KMS-11 (cell line): ENCODE results near the gene HS3ST3B1.

ENCODE experiments used
- H2AFZ ChIP-seq: fragments of 200-600 bp; sonication (generic); 2 replicates; pipeline ENCODE4 v1.6.1; 2016; ENCODE audit warnings: antibody characterized with exemption, mixed run types, low read depth
- H3K27ac ChIP-seq: fragments of 200-600 bp; sonication (generic); 2 replicates; pipeline ENCODE4 v1.6.1; 2016; ENCODE audit warnings: mild to moderate bottlenecking, mixed run types
- H3K27me3 ChIP-seq: fragments of 200-600 bp; sonication (generic); 2 replicates; pipeline ENCODE4 v1.6.1; 2017; ENCODE audit warnings: mild to moderate bottlenecking, low read depth, mixed run types, moderate library complexity; ENCODE audit not compliant: insufficient read depth
- H3K36me3 ChIP-seq: fragments of 200-600 bp; sonication (generic); 2 replicates; pipeline ENCODE4 v1.6.1; 2017; ENCODE audit warnings: mild to moderate bottlenecking, mixed run types; ENCODE audit not compliant: insufficient read depth
- H3K4me1 ChIP-seq: fragments of 200-600 bp; sonication (generic); 2 replicates; pipeline ENCODE4 v1.6.1; 2016; ENCODE audit warnings: mild to moderate bottlenecking, low read depth, mixed run types; ENCODE audit not compliant: poor library complexity, severe bottlenecking
- H3K4me2 ChIP-seq: fragments of 200-600 bp; sonication (generic); 2 replicates; pipeline ENCODE4 v1.7.0; 2016; ENCODE audit warnings: mild to moderate bottlenecking, mixed run types
- H3K4me3 ChIP-seq: fragments of 200-600 bp; sonication (generic); IDR thresholded peaks from 2 replicates; pipeline ENCODE4 v1.6.1; 2017; ENCODE audit warnings: low read depth, low read length, mixed read lengths; ENCODE audit not compliant: insufficient read depth
- H3K79me2 ChIP-seq: fragments of 200-600 bp; sonication (generic); 2 replicates; pipeline ENCODE4 v1.6.1; 2016; ENCODE audit warnings: low read depth, mixed run types; ENCODE audit not compliant: insufficient read depth
- H3K9ac ChIP-seq: fragments of 200-600 bp; sonication (generic); 2 replicates; pipeline ENCODE4 v1.6.1; 2016; ENCODE audit warnings: mild to moderate bottlenecking, mixed run types
- H4K20me1 ChIP-seq: fragments of 200-600 bp; sonication (generic); 2 replicates; pipeline ENCODE4 v1.6.1; 2016; ENCODE audit warnings: mild to moderate bottlenecking, mixed run types; ENCODE audit not compliant: insufficient read depth
- CTCF ChIP-seq: fragments of 200-600 bp; sonication (generic); conservative IDR thresholded peaks from 2 replicates; pipeline ENCODE4 v1.6.1; 2017; ENCODE audit warnings: low read depth, mild to moderate bottlenecking, antibody characterized with exemption, low read length, moderate library complexity, mixed read lengths

The HS3ST3B1 gene

DNA sequence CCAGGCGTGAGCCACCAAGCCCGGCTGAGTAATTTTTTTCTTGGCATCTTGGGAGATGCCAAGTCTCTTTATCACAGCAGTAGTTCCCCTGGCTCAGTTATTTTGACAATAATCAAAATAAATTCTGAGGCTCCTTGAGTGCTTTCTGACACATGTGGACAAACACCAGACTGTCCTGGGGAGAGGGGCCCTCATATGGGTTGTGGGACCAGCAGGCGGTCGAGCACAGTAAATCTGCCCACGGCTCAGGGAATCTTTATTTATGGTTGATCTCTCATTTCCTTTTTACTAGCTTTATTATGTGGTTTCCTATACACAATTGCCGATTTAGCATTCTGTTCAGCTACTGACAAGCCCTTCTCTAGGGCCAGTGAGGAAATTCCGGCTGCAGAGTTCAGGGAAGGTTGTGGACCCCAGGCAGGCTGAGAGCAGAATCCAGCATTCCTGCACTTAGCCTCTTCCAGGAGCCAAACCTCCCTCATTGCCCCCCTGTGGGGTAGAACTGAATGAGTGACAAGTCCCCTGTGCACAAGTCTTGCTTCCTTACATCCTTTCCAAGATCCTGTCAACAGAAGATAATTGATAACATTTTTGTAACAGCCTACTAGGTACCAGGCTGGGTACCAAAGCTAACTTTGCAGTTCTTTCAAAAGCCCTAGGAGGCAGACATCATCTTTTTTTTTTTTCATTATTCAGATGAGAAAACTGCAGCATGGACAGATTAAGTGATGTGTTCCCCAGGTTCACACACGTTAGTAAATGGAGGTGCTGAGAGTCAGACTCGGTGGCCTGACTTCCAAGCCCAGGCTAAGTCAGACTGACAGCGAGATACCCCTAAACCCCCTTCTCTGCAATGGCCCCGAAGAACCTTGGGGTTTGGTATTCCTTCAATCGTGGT lies 40.2 kb downstream of the HS3ST3B1 start:
- Histone ChIP-seq H3K27me3 (no peaks in the 10 kb centered on the region), H4K20me1 (no peaks in the 10 kb centered on the region), H2AFZ (no peak overlapping the region), H3K4me2 (no peak overlapping the region), H3K36me3 (no peaks in the 10 kb centered on the region), H3K9ac (no peak overlapping the region), H3K4me3 (no peak overlapping the region), H3K27ac (no peak overlapping the region), H3K79me2 (no peaks in the 10 kb centered on the region), H3K4me1 (no peaks in the 10 kb centered on the region)
- no peak for TF ChIP-seq CTCF

DNA sequence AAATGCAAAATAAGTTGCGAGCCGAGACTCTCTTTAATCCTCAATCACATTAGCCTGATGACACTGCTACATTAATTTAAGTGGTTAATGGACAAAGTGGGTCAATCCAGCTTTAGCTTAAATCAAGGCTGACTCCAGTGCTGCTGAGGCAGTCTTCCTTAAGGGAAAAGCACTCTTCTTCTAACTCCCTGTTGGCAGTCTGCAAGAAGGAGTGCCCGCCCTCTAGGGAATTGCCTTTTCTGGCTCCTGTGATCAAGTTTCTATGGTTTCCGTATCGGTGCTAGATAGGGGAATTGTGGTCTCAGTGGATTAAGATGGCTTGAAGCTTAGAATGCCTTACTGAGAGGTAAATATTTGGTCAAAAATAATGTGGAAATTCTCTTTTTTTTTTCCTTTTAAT lies 41.0 kb downstream of the HS3ST3B1 start:
- Histone ChIP-seq H4K20me1 (no peaks in the 10 kb centered on the region), H3K27ac (no peak overlapping the region), H3K4me2 (no peak overlapping the region), H3K79me2 (no peaks in the 10 kb centered on the region), H3K4me1 (no peaks in the 10 kb centered on the region), H2AFZ (no peak overlapping the region), H3K4me3 (no peak overlapping the region), H3K27me3 (no peaks in the 10 kb centered on the region), H3K36me3 (no peaks in the 10 kb centered on the region), H3K9ac (no peak overlapping the region)
- TF ChIP-seq CTCF, result no peak

DNA sequence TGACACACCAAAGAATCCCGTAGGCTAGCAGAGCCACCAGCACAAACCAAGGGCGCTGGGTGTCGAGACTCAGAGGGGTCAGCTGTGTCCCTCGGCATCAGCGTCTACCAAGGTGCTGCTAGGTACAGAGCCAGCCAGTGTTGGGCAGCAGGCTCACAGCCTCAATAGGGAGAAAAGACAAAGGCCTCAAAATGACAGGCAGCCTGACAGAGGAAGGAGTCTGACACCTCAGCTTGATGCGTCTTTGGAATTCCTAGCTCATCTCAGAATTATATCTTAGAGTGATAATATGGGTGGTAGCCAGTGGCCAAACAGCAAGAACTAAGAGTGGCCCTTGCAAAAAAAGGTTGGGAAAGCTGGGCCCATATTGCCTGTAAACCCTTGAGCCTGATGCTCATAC lies 45.9 kb downstream of the HS3ST3B1 start:
- no peak overlapping the region for H3K4me3 ChIP-seq
- no peaks in the 10 kb centered on the region for H3K79me2 ChIP-seq
- no peak overlapping the region for H3K27ac ChIP-seq
- no peaks in the 10 kb centered on the region for H3K27me3 ChIP-seq
- TF ChIP-seq CTCF, result no peak
- H2AFZ ChIP-seq, result no peak overlapping the region
- H3K36me3 ChIP-seq, result no peaks in the 10 kb centered on the region
- H4K20me1 ChIP-seq, result no peaks in the 10 kb centered on the region
- no peak overlapping the region for H3K9ac ChIP-seq
- H3K4me1 ChIP-seq, result peaks cover 6% of the 10 kb centered on the region
- no peak overlapping the region for H3K4me2 ChIP-seq

- H3K79me2 ChIP-seq, result no peaks in the 10 kb centered on the region
- H3K4me2 ChIP-seq, result no peak overlapping the region
- H2AFZ ChIP-seq, result no peak overlapping the region
Measured at GRCh38 chr17:14351493-14351892, 50.6 kb downstream of the HS3ST3B1 start.

More at GRCh38 chr17:14351493-14351892, 50.6 kb downstream of the HS3ST3B1 start:
- Histone ChIP-seq H4K20me1 (no peaks in the 10 kb centered on the region), H3K9ac (no peak overlapping the region), H3K27ac (no peak overlapping the region), H3K4me3 (no peak overlapping the region), H3K36me3 (no peaks in the 10 kb centered on the region), H3K27me3 (no peaks in the 10 kb centered on the region), H3K4me1 (peaks cover 6% of the 10 kb centered on the region)
- no peak for TF ChIP-seq CTCF
